ENCODE measurements around the gene PRLR.
"Not testable (repeated sequence)": the region's sequence is repeated elsewhere in the genome, so short reads cannot be mapped to it uniquely, and the experiment has no call there.

Gene PRLR

DNA sequence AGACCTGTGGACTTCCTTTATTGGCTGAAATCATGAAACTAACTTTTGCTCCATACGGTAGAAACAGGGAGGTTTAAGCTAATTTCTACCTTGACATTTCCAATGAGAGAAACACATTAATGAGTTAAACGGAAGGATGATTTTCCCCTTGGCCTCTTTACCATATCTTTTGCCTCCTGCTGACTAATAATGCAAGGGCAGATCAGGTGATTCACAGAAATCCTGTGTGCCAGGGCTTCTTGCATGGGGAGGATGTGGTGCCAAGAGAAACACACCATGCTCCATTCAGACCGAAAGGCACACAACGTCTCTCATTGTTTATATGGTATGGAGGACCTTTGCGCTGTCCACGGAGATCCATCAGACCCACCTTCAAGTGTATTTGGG, 17.4 kb upstream of the PRLR start:
- Histone ChIP-seq H3K79me2 (ENCODE audit: insufficient read depth, low read length) (no peaks in the 10 kb centered on the region), H4K20me1 (ENCODE audit: insufficient read depth, low read length) (no peaks in the 10 kb centered on the region), H3K9ac (ENCODE audit: low read depth, low read length) (no peak overlapping the region), H3K4me3 (ENCODE audit: low read depth in 1 of 2, low read length in 2 of 2) (no peak overlapping the region), H2AFZ (ENCODE audit: low read depth, low read length) (no peak overlapping the region), H3K4me2 (ENCODE audit: insufficient read depth, low read length) (no peak overlapping the region), H3K4me1 (ENCODE audit: insufficient read depth, low read length) (peaks cover 16% of the 10 kb centered on the region), H3K9me3 (ENCODE audit: insufficient read depth, low read length, severe bottlenecking) (no peaks in the 10 kb centered on the region), H3K36me3 (ENCODE audit: insufficient read depth, low read length) (no peaks in the 10 kb centered on the region), H3K27me3 (ENCODE audit: insufficient read depth, low read length, poor library complexity) (no peaks in the 10 kb centered on the region), H3K27ac (ENCODE audit: low read length) (no peak overlapping the region)
- TF ChIP-seq EZH2 (IDR thresholded peaks at IDR 0.05; ENCODE audit: borderline replicate concordance, low read depth, low read length, severe bottlenecking) = no peak
- no peak for TF ChIP-seq CTCF (IDR thresholded peaks at IDR 0.05; ENCODE audit: borderline replicate concordance, extremely low read depth, low read length, poor library complexity, severe bottlenecking)
- no peak for DNase-seq
- no peak for ATAC-seq (ENCODE audit: insufficient read depth, low read depth)

- no peak overlapping the region for H3K27ac ChIP-seq (ENCODE audit: low read length)
- no peaks in the 10 kb centered on the region for H3K27me3 ChIP-seq (ENCODE audit: insufficient read depth, low read length, poor library complexity)
- TF ChIP-seq CTCF (IDR thresholded peaks at IDR 0.05; ENCODE audit: borderline replicate concordance, extremely low read depth, low read length, poor library complexity, severe bottlenecking) (no peak), EZH2 (IDR thresholded peaks at IDR 0.05; ENCODE audit: borderline replicate concordance, low read depth, low read length, severe bottlenecking) (no peak)
- no peaks in the 10 kb centered on the region for H3K79me2 ChIP-seq (ENCODE audit: insufficient read depth, low read length)
- H3K9ac ChIP-seq (ENCODE audit: low read depth, low read length) = no peak overlapping the region
- DNase-seq (no peak), ATAC-seq (ENCODE audit: insufficient read depth, low read depth) (no peak)
- no peak overlapping the region for H3K4me3 ChIP-seq (ENCODE audit: low read depth in 1 of 2, low read length in 2 of 2)
- H3K36me3 ChIP-seq (ENCODE audit: insufficient read depth, low read length) = no peaks in the 10 kb centered on the region
- H3K9me3 ChIP-seq (ENCODE audit: insufficient read depth, low read length, severe bottlenecking) = no peaks in the 10 kb centered on the region
- H4K20me1 ChIP-seq (ENCODE audit: insufficient read depth, low read length) = no peaks in the 10 kb centered on the region
- peaks cover 16% of the 10 kb centered on the region for H3K4me1 ChIP-seq (ENCODE audit: insufficient read depth, low read length)
- 0 out of 2 replicates have a peak overlapping the region, but pooled peaks have one; percentile 13 for H2AFZ ChIP-seq (ENCODE audit: low read depth, low read length)
- no peak overlapping the region for H3K4me2 ChIP-seq (ENCODE audit: insufficient read depth, low read length)
Measured at GRCh38 chr5:35246900-35247647, 16.8 kb upstream of the PRLR start.

- no peaks in the 10 kb centered on the region for H3K79me2 ChIP-seq (ENCODE audit: insufficient read depth, low read length)
- no peak for DNase-seq
- H3K27ac ChIP-seq (ENCODE audit: low read length) = no peak overlapping the region
- no peaks in the 10 kb centered on the region for H3K36me3 ChIP-seq (ENCODE audit: insufficient read depth, low read length)
- ATAC-seq (ENCODE audit: insufficient read depth, low read depth) = no peak
- H3K9me3 ChIP-seq (ENCODE audit: insufficient read depth, low read length, severe bottlenecking) = no peaks in the 10 kb centered on the region
- H3K4me3 ChIP-seq (ENCODE audit: low read depth in 1 of 2, low read length in 2 of 2) = no peak overlapping the region
- H2AFZ ChIP-seq (ENCODE audit: low read depth, low read length) = peak overlapping the region; percentile 13; the same call in 1 of the 2 replicates
- TF ChIP-seq CTCF (IDR thresholded peaks at IDR 0.05; ENCODE audit: borderline replicate concordance, extremely low read depth, low read length, poor library complexity, severe bottlenecking) = peak; percentile 14
- TF ChIP-seq EZH2 (IDR thresholded peaks at IDR 0.05; ENCODE audit: borderline replicate concordance, low read depth, low read length, severe bottlenecking) = no peak
- no peak overlapping the region for H3K9ac ChIP-seq (ENCODE audit: low read depth, low read length)
- H3K4me2 ChIP-seq (ENCODE audit: insufficient read depth, low read length) = no peak overlapping the region
- no peaks in the 10 kb centered on the region for H3K27me3 ChIP-seq (ENCODE audit: insufficient read depth, low read length, poor library complexity)
- no peaks in the 10 kb centered on the region for H4K20me1 ChIP-seq (ENCODE audit: insufficient read depth, low read length)
- peaks cover 16% of the 10 kb centered on the region for H3K4me1 ChIP-seq (ENCODE audit: insufficient read depth, low read length)
Measured at GRCh38 chr5:35246411-35246810, 16.1 kb upstream of the PRLR start.

DNA sequence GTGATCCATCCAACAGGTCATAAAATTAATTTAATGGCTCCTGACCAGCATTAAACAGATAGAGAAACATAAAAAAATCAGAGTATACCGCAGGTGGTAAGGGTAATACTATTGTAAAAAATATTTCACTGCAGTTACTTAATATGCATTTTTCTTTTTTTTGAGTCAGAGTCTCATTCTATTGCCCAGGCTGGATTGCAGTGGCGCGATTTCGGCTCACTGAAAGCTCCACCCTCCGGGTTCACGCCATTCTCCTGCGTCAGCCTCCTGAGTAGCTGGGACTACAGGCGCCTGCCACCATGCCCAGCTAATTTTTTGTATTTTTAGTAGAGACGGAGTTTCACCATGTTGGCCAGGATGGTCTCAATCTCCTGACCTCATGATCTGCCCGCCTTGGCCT, 15.1 kb upstream of the PRLR start:
- H3K4me1 ChIP-seq (ENCODE audit: insufficient read depth, low read length) = peaks cover 16% of the 10 kb centered on the region
- not testable (repeated sequence) for H3K27ac ChIP-seq (ENCODE audit: low read length)

More for the DNA sequence above, 15.1 kb upstream of the PRLR start:
- H4K20me1 ChIP-seq (ENCODE audit: insufficient read depth, low read length); H3K9ac ChIP-seq (ENCODE audit: low read depth, low read length); H3K9me3 ChIP-seq (ENCODE audit: insufficient read depth, low read length, severe bottlenecking); ATAC-seq (ENCODE audit: insufficient read depth, low read depth); H3K4me2 ChIP-seq (ENCODE audit: insufficient read depth, low read length); H3K36me3 ChIP-seq (ENCODE audit: insufficient read depth, low read length); H3K79me2 ChIP-seq (ENCODE audit: insufficient read depth, low read length); H3K4me3 ChIP-seq (ENCODE audit: low read depth in 1 of 2, low read length in 2 of 2); H2AFZ ChIP-seq (ENCODE audit: low read depth, low read length); H3K27me3 ChIP-seq (ENCODE audit: insufficient read depth, low read length, poor library complexity); DNase-seq: not testable (repeated sequence)
